Embryonic facial prominence (tissue), 1 donor: ENCODE results near the gene ERICH4.
"Not testable (repeated sequence)": the region's sequence is repeated elsewhere in the genome, so short reads cannot be mapped to it uniquely, and the experiment has no call there.

ENCODE experiments used
- DNase-seq: peaks from one replicate; pipeline ENCODE4 v3.0.0-alpha.2; 2016; ENCODE audit errors: extremely low spot score

ERICH4 gene

GRCh38 chr19:41478875-41479756 lies 36.2 kb downstream of the ERICH4 start:
- DNase-seq, result no peak

GRCh38 chr19:41479757-41480191 lies 36.8 kb downstream of the ERICH4 start:
- DNase-seq, result no peak

GRCh38 chr19:41480336-41480735 lies 37.4 kb downstream of the ERICH4 start:
- DNase-seq, result no peak

- DNase-seq, result no peak
These were observed 41.9 kb downstream of the ERICH4 start for GRCh38 chr19:41484822-41485221.

- DNase-seq, result not testable (repeated sequence)
These were observed 44.0 kb downstream of the ERICH4 start for GRCh38 chr19:41486953-41487352.

- DNase-seq, result no peak
These were observed 49.9 kb downstream of the ERICH4 start for GRCh38 chr19:41492843-41493242.
